ENCODE results near the gene CTAGE1.
"Not testable (repeated sequence)": the region's sequence is repeated elsewhere in the genome, so short reads cannot be mapped to it uniquely, and the experiment has no call there.

CTAGE1 gene

GRCh38 chr18:22434973-22435608, 17.4 kb upstream of the CTAGE1 start:
- DNase-seq (ENCODE audit: low spot score): no peak

GRCh38 chr18:22433956-22434355, 16.2 kb upstream of the CTAGE1 start:
- DNase-seq (ENCODE audit: low spot score): no peak

DNA sequence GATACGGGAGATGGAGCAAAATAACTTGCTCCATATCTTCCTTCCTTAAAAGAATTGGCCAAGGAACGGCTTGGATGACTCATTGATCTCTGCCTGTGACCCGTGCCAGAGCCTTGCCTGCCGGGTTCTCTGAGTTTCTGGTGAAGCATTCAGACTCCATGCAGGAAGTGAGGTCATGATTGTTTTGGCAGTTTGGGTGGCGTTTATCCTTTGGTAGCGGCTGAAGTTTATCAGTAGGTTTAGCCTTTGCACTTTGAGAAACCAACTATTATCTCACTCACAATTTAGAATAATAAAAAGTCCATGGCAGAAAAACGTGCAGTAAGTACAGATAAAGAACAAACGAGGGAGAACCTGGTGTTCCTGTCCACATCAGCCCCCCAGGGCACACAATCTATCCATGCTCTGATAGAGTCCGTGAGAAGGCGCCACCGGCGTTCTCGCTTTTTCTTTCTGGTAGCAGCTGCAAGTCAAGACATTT, 15.0 kb upstream of the CTAGE1 start:
- no peak for DNase-seq (ENCODE audit: low spot score)

DNA sequence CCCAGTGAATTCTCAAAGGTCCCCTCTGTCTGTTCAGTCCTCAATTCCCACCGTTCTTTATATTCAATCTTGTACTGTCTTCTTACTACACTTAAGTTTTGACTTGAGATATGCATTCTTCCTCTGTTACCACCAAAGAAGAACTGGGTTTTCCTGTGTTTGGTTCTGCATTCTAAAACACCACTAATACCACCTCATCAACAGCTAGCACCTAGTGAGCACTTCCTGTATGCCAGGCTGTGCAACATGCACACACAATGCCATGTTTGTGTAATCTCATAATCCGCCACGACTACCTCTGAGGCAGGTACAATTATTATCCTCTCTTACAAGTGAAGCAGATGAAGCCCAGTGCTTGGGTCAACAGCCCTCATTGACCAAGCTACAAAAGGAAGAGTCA, 11.8 kb upstream of the CTAGE1 start:
- DNase-seq (ENCODE audit: low spot score): no peak

DNA sequence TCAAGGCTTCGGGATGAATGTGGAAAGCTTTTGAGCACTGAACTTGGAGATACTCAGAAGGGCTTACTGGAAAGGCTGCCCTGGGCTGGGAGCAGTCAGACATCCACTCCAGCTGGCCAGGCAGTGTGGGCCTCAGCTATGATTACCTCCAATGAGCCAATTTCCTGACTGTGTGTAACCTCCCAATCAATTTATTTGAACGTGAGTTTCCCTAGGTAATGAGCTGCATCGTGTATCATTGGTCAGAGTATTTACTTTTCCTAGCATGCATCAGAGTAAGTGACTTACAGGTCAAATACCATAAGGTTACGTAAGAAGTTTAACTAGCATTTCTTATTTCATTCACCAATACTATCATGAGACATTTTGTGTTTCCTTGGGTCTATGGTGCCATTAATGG, 11.0 kb upstream of the CTAGE1 start:
- no peak for DNase-seq (ENCODE audit: low spot score)

- no peak for DNase-seq (ENCODE audit: low spot score)
Measured at GRCh38 chr18:22427822-22428549, 10.3 kb upstream of the CTAGE1 start.

- DNase-seq (ENCODE audit: low spot score): no peak
Measured at GRCh38 chr18:22424565-22424963, 6.8 kb upstream of the CTAGE1 start.

GRCh38 chr18:22423878-22424564, 6.3 kb upstream of the CTAGE1 start:
- DNase-seq (ENCODE audit: low spot score): no peak

DNA sequence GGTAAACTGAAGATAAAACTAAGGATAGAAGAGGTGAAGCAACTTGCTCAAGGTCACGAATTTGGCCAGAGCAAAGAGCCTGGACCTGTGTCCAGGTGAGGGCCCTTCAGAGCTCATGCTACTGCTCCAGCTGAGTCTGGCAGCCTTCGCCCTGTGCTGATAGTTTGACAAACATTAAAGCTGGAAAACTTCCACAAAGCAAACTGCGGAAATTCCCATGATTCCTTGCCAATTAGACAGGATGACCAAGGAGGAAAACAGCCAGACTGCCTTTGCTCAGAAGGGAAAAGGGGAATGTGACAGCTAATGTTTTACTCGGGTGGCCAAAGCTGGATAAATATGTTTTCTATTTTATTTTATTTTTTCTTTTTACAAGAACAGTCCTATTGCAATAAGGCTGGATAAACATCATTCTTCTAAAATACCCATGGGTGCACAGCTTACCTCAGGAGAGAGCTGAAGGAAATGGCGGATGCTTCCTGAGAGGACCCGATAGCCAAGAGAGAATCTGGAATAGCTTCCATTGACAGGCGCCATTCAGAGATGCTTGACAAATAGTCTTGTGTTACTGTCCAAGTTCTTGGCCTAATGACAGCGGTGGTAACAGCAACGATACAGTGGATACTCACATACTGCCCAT, 5.3 kb upstream of the CTAGE1 start:
- DNase-seq (ENCODE audit: low spot score): no peak

GRCh38 chr18:22420652-22421051, 2.9 kb upstream of the CTAGE1 start:
- no peak for DNase-seq (ENCODE audit: low spot score)

GRCh38 chr18:22412176-22412911, 5.4 kb downstream of the CTAGE1 start:
- no peak for DNase-seq (ENCODE audit: low spot score)

GRCh38 chr18:22411446-22411845, 6.3 kb downstream of the CTAGE1 start:
- DNase-seq (ENCODE audit: low spot score): no peak

DNA sequence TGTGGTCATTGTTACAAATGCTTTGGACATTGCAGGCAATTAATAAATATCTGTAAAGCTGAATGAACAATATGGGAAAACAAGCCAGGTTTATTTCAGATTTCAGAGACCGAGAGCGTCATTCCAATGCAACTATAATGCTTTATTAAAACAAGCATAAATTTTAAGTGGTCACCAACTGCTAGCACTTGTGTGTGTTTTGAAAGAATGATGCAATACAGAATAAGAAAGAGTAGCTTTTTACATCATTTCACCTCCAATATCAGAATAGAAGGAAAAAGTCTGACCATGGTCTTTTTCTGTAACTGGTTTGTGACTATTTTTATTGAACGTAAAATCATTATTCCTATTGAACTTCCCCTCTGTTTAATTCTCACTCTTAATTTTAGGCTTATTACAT, 7.6 kb downstream of the CTAGE1 start:
- no peak for DNase-seq (ENCODE audit: low spot score)

- no peak for DNase-seq (ENCODE audit: low spot score)
Measured at GRCh38 chr18:22409445-22409844, 8.3 kb downstream of the CTAGE1 start.

DNA sequence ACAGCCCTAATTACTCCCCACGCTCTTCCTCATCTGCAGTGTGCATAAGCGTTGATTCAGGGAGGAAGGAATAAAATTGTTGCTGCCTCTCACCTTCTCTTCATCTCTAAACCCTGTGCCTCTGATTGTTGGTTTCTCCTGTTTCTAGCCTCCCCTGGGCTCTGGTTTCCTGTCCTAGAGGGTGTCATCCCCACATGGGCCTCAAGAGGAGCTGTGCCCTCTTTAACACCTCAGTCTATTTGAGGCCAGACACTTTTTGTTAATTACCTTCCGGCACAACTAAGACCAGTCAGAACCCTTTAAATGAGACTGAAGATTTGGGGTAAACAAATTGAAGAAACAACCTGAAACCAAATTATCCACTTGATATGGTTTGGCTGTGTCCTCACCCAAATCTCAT, 9.7 kb downstream of the CTAGE1 start:
- DNase-seq (ENCODE audit: low spot score): peak; percentile 21

- no peak for DNase-seq (ENCODE audit: low spot score)
Measured at GRCh38 chr18:22405142-22405541, 12.6 kb downstream of the CTAGE1 start.

- DNase-seq (ENCODE audit: low spot score): no peak
Measured at GRCh38 chr18:22403950-22404349, 13.8 kb downstream of the CTAGE1 start.

GRCh38 chr18:22399949-22400348, 17.8 kb downstream of the CTAGE1 start:
- DNase-seq (ENCODE audit: low spot score): no peak

GRCh38 chr18:22398464-22398863, 19.3 kb downstream of the CTAGE1 start:
- no peak for DNase-seq (ENCODE audit: low spot score)

DNA sequence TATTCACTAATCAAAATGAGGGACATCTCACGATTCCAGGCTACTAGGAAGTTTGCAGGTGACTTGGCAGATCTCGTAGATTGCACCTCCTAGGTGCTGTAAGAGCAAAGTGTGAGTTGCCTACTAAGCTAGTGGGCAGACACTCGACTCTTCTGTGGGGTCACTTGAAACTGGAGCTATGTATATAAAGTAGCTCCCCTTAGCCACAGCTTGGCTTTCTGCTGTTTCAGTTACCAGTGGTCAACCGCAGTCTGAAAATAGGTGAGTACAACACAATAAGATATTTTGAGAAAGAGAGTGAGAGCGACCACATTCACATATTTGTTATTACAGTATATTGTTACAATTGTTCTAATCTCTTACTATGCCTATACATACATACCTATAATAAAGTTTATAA, 23.3 kb downstream of the CTAGE1 start:
- DNase-seq (ENCODE audit: low spot score): no peak

GRCh38 chr18:22393164-22393563, 24.6 kb downstream of the CTAGE1 start:
- DNase-seq (ENCODE audit: low spot score): not testable (repeated sequence)
